ENCODE results near the gene CLINT1.

The CLINT1 gene

GRCh38 chr5:157740229-157740610 is 118.7 kb downstream of the CLINT1 start:
- Histone ChIP-seq H3K27me3 (ENCODE audit: control insufficient read depth, insufficient read depth, low read length) (no peaks in the 10 kb centered on the region), H3K9ac (no peak overlapping the region), H3K27ac (no peak overlapping the region), H3K4me2 (ENCODE audit: low read length) (no peak overlapping the region), H3K4me1 (peaks cover 8% of the 10 kb centered on the region), H3K36me3 (ENCODE audit: control insufficient read depth, insufficient read depth, low read length) (no peaks in the 10 kb centered on the region), H3K9me3 (ENCODE audit: control insufficient read depth, low read length) (no peaks in the 10 kb centered on the region), H3K79me2 (no peaks in the 10 kb centered on the region), H2AFZ (no peak overlapping the region), H3K4me3 (ENCODE audit: low read depth, low read length) (no peak overlapping the region)
- TF ChIP-seq CTCF (IDR thresholded peaks at IDR 0.05), result no peak

GRCh38 chr5:157739388-157740228 is 119.3 kb downstream of the CLINT1 start:
- no peaks in the 10 kb centered on the region for H3K36me3 ChIP-seq (ENCODE audit: control insufficient read depth, insufficient read depth, low read length)
- no peaks in the 10 kb centered on the region for H3K27me3 ChIP-seq (ENCODE audit: control insufficient read depth, insufficient read depth, low read length)
- H3K79me2 ChIP-seq, result no peaks in the 10 kb centered on the region
- no peak overlapping the region for H3K4me3 ChIP-seq (ENCODE audit: low read depth, low read length)
- H2AFZ ChIP-seq, result no peak overlapping the region
- TF ChIP-seq CTCF (IDR thresholded peaks at IDR 0.05), result no peak
- H3K9ac ChIP-seq, result no peak overlapping the region
- H3K4me2 ChIP-seq (ENCODE audit: low read length), result no peak overlapping the region
- no peak overlapping the region for H3K27ac ChIP-seq
- no peaks in the 10 kb centered on the region for H3K9me3 ChIP-seq (ENCODE audit: control insufficient read depth, low read length)
- peaks cover 2% of the 10 kb centered on the region for H3K4me1 ChIP-seq

GRCh38 chr5:157735991-157736390 is 123.0 kb downstream of the CLINT1 start:
- no peak for TF ChIP-seq CTCF (IDR thresholded peaks at IDR 0.05)
- Histone ChIP-seq H2AFZ (no peak overlapping the region), H3K27ac (no peak overlapping the region)

More at GRCh38 chr5:157735991-157736390, 123.0 kb downstream of the CLINT1 start:
- no peaks in the 10 kb centered on the region for H3K27me3 ChIP-seq (ENCODE audit: control insufficient read depth, insufficient read depth, low read length)
- no peak overlapping the region for H3K4me2 ChIP-seq (ENCODE audit: low read length)
- H3K36me3 ChIP-seq (ENCODE audit: control insufficient read depth, insufficient read depth, low read length), result no peaks in the 10 kb centered on the region
- no peak overlapping the region for H3K4me3 ChIP-seq (ENCODE audit: low read depth, low read length)
- no peaks in the 10 kb centered on the region for H3K79me2 ChIP-seq
- no peaks in the 10 kb centered on the region for H3K9me3 ChIP-seq (ENCODE audit: control insufficient read depth, low read length)
- no peak overlapping the region for H3K9ac ChIP-seq
- no peaks in the 10 kb centered on the region for H3K4me1 ChIP-seq

Data from parathyroid adenoma (tissue), 2 donors.